RKO (cell line): ENCODE data around the gene DLG1.
A peak's percentile ranks its signal among the peaks of the same experiment; 100 is the strongest.
"Not testable (repeated sequence)": the region's sequence is repeated elsewhere in the genome, so short reads cannot be mapped to it uniquely, and the experiment has no call there.

ENCODE experiments used
- DNase-seq: peaks from one replicate; pipeline ENCODE4 v3.0.0-alpha.2; 2016; ENCODE audit warnings: low spot score

The DLG1 gene

DNA sequence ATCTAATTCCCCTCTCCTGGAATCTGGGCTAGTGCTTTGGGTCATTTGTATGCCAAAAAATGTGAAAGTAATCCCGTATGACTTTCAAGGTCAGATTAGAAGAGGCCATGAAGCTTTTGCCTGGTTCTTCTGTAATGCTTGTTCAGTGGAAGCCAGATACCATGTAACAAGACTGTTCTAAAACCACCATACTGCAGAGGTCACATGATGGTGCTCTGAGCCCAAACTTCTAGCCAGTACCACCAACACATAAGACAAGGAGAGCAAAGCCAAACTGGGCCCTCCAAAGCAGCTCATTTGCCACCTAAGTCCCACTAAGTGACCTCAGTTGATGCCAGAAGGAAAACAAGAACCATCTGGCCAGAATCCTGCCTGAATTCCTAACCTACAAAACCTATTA, 204.5 kb downstream of the DLG1 start:
- DNase-seq, result no peak

DNA sequence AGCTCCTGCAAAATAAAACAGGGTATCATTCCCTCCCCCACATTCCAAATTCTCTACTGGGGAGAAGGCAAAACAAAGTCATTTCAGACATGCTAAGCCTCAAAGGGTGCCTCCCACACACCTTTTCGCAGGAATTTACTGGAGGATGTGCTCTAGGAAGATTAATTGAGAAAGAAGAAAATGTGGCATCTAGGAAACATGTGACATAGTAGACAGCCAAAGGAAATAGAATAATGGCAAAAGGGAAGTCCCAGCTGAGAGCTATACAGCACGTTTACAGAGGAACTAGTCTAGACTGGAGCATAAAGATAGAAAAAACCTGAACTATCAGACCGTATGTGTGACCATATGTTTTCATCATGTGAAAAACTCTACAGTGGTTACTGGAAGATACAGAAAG, 210.0 kb downstream of the DLG1 start:
- no peak for DNase-seq

DNA sequence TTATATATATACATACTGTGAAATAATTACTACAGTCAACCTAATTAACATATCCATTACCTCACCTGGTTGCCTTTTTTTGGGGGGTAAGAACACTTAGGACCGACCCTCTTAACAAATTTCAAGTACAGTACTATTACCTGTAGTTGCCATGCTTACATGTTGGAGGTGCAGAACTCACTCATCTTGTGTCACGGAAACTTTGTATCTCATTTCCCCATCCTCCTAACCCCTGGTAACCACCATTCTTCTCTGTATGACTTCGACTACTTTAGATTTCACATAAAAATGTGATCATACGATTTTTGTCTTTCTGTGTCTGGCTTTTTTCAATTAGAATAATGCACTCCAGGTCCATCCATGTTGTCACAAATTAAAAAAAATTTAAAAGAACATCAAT, 213.3 kb downstream of the DLG1 start:
- no peak for DNase-seq

DNA sequence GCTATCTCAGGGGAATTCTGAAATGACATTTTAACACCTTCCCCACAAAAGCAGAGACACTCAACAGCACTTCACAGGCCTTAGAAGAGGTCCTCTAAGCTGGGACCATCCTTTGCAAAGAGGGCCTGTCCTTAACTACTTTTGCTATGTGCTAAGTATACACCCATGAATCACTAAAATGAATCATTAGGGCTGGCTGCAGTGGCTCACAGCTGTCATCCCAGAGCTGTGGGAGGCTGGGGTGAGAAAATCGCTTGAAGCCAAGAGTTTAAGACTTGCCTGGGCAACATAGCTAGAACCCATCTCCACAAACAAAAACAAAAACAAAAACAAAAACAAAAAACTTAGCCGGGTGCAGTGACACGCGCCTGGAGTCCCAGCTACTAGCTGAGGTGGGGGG, 214.9 kb downstream of the DLG1 start:
- DNase-seq, result peak; percentile 81

DNA sequence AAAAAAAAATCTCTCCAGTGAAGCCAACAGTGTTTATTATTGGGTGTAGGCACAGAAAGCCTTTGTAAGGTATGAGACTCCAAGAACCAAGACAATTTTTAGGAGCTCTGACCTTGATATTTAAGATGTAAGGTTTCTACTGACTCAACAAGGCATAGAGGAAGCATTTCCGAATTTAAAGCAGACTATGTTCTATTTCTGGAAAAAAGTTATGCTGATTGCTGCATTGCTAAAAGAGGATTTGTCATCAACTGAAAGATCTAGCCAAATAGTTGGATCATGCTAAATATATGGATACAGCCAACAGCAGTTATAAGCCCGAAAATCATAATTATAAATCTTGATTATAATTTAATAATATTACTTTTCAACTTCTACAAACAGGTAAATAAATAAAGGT, 215.5 kb downstream of the DLG1 start:
- DNase-seq, result no peak

DNA sequence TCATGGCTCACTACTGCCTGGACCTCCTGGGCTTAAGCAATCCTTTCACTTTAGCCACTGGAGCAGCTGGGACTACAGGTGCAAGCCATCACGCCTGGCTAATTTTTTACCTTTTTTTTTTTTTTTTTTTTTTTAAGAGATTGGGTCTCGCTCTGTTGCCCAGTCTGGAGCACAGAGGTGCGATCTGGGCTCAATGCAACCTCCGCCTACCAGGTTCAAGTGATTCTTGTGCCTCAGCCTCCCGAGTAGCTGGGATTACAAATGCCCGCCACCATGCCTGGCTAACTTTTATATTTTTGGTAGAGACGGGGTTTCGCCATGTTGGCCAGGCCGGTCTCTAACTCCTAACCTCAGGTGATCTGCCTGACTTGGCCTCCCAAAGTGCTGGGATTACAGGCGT, 218.1 kb downstream of the DLG1 start:
- no peak for DNase-seq

DNA sequence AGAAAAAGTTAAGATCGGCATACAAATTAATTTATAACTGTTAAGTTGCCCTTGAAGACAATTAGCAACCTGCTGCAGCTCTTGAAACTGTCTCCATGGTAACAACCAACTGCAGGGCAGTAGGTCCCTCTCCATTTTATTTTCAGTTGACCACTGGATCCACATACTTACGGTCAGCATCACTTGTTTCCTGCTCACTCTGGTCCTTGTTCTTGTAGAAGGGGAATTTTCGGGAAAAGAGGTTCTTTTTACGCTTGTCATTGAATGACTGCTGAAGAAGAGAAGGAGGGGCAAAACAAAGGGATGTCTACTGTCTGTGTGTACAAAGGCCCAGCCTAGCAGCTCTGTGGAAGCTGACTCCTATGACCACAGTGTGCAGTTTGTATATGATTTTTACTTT, 222.0 kb downstream of the DLG1 start:
- DNase-seq, result no peak

DNA sequence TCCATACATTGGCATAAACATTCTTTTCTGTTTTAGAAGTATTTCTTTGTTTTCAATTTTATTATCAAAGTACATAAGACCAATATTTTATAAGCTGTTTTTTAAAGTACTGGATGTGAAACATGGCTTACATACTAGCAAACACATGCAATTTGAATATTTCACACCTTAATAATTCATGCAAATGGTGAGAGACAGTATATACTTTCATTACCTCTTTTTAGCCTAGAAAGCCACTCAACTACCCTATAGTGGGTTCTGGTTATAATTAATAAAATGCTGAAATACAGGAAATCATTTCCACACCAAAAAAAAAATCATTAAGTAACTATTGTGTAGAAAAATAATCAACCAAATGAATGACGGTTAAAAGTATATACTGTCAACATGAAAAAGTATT, 230.3 kb downstream of the DLG1 start:
- no peak for DNase-seq

DNA sequence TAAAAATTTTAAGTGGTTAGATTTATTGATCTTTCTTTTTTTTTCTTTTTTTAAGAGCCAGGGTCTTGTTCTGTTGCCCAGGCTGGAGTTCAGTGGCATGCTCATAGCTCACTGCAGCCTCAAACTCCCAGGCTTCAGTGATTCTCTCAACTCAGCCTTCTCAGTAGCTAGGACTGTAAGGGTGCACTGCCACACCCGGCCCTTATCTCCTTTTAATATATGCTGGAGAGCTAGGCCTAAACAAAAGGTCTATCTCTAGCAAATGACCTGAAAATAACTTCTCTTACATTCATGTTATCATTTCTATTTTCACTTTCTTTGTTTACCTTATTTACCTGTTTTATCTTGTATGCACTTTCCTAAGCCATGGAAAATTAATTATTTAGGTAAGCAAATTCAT, 233.6 kb downstream of the DLG1 start:
- no peak for DNase-seq

DNA sequence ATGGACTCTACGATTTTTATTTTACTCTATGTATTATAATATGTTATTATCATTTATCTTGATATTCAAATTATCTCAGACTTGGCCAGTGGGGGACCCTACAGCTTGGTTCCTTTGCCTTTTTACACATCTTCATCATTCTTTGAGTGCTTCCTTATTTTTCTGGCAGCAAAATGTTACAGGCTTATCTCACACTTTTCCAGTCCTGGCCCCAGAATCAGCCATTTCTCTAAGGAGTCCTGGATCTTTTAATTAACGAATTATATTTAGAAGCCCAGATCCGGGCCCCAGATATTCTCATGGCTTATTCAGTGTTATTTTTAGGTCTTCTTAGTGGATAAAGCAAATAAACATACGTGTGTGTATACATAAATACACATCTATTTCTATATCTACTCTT, 236.0 kb downstream of the DLG1 start:
- no peak for DNase-seq

DNA sequence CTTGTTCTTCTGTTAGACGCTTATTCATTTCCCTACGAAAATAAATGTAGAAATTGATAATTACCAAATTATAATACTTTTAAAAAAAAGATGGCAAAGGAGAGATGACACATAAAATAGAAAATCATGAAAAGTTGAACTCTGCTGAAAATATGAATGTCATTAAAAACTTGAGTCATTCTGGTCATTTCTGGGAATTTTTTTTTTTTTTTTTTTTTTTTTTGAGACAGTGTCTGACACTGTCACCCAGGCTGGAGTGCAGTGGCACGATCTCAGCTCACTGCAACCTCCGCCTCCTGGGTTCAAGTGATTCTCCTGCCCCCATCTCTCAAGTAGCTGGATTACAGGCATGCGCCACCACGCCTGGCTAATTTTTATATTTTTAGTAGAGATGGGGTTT, 246.8 kb downstream of the DLG1 start:
- DNase-seq, result not testable (repeated sequence)

DNA sequence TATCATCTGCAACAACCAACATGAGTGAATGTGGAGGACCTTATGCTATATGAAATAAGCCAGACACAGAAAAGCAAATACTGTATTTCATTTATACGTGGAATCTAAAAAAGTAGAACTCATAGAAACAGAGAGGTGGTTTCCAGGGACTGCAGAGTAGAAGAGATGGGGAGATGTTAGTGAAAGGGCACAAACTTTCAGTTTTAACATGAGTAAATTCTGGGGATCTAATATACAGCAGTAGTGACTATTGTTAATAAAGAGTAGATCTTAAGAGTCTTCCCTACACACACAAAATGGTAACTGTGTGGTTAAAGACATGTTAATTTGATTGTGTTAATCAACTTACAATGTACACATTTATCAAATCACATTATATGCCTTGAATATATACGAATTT, 247.9 kb downstream of the DLG1 start:
- DNase-seq, result no peak

DNA sequence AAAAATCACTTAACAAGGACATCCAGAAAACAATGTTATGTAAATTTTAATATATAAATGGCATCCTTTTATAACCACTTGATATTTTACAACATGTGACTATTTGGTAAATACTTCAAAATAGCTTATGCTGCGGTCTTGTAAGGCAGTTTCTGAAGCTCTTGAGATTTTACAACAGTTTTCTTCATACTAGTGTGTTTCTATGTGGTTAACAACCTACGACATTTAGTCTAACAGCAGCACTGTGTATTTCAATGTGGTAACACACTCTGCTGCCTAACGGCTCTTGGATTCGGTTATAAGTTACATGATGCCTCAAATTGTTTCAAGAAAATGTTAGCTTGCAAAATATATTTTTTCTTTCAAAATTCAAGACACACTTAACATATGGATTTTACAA, 255.9 kb downstream of the DLG1 start:
- no peak for DNase-seq

DNA sequence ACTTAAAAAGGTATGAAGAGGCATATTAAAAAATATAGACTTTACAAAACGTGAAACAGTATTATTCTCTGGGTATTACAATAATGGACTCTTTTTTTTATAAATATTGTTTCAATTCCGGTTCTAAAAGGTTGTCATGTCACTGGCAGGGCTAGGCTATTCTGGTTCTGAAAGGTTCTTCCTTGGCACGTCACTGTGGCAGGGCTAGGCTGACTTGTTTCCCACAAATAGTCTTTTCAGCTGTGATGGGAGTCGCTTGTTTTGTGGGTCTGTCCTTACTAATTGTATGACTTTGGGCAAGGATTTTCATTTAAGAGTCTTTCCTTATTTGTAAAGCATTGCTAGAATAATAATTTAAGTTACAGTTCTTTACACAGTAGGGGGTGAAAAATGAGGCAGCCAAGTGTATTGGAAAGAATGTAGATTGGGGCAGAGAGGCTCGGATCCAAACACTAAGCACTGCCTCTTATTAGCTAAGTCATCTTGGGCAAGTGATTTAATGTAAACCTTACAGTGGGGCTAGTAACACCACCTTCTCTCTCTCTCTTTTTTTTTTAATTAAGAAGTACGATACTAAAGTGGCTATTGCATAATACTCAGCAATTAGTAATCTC, 256.4 kb downstream of the DLG1 start:
- DNase-seq, result no peak

DNA sequence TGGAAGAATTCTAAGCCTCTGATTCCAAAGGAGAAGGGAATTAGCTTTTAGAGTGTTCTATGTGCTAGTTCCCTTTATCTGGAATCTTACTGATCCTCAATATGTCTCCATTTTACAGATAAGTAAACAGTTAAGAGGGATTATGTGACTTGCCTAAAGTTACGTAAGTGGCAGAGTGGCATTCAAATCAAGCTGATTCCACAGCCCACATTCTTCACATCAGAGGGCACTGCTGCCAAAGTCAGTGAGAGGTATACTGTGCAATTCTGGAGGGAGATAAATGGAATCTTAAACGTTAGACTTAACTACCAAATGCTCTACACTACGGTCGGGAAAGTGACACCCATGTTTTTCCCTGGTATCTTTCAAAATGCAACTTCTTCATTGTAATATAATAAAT, 257.8 kb downstream of the DLG1 start:
- no peak for DNase-seq

DNA sequence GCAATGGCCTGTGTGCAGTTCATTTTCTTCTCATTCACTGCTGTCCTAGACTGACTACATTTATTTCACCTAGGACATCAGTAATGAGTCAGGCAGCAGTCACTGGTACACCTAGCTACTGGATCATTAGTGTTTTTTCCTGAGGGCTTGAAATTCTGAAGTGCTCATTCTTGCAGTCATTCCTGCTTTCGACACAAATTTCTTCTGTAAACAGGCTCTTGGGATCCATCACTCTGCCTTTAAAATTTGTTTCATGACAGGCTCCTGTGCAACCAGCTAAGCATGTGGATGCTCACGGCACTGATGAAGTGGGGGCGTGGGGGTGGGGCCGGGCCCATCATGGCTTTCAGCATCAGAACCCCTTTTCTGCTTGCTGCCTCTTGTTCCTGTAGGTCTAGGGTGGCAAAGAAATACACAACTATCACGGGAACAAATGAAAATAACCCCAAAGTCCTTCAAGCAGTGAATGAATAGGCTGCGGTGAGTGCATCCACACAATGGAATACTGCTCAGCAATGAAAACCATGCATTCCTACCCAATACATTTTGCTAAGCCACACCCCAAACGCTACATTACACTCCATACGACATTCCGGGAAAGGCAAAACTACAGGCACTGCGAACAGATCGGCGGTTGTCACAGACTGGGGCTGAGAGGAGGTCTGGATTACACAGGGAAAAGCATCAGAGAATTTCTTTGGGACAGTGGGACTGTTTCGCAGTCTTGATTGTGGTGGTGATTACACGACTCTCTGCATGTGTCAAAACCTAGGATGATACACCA, 259.5 kb downstream of the DLG1 start:
- DNase-seq, result no peak

DNA sequence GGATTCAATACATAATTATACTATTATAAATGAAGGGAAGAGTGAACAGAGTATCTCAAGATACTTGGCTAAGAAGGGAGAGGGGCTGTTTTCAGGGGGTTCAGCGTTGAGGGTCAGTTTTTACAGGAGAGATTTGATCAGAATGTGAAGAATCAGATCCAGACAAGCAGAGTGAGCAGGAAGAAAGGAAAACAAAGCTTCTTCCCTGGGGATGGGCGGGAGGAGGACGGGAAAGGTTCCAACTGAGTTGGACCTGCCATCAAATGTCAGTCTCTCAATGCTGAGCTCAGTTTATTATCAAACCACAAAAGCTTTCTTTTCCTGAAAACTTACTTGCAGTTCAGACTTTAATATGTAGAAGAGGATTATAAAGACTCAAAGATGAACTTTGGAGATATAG, 262.8 kb downstream of the DLG1 start:
- DNase-seq, result no peak

DNA sequence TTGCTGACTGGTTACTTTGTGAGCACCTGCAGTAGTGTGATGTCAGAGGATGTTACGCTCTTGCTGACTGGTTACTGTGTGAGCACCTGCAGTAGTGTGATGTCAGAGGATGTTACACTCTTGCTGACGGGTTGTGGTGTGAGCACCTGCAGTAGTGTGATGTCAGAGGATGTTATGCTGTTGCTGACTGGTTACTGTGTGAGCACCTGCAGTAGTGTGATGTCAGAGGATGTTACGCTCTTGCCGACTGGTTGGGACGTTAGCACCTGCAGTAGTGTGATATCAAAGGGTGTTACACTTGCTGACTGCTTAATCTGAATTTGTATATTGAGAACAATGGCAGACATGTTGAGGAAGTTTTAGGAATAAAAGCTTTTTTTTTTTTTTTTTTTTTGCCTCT, 263.6 kb downstream of the DLG1 start:
- peak; percentile 20 for DNase-seq

DNA sequence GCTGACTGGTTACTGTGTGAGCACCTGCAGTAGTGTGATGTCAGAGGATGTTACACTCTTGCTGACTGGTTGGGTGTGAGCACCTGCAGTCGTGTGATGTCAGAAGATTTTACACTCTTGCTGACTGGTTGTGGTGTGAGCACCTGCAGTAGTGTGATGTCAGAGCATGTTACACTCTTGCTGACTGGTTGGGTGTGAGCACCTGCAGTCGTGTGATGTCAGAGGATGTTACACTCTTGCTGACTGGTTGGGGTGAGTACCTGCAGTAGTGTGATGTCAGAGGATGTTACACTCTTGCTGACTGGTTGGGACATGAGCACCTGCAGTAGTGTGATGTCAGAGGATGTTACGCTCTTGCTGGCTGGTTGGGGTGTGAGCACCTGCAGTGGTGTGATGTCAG, 264.6 kb downstream of the DLG1 start:
- not testable (repeated sequence) for DNase-seq

DNA sequence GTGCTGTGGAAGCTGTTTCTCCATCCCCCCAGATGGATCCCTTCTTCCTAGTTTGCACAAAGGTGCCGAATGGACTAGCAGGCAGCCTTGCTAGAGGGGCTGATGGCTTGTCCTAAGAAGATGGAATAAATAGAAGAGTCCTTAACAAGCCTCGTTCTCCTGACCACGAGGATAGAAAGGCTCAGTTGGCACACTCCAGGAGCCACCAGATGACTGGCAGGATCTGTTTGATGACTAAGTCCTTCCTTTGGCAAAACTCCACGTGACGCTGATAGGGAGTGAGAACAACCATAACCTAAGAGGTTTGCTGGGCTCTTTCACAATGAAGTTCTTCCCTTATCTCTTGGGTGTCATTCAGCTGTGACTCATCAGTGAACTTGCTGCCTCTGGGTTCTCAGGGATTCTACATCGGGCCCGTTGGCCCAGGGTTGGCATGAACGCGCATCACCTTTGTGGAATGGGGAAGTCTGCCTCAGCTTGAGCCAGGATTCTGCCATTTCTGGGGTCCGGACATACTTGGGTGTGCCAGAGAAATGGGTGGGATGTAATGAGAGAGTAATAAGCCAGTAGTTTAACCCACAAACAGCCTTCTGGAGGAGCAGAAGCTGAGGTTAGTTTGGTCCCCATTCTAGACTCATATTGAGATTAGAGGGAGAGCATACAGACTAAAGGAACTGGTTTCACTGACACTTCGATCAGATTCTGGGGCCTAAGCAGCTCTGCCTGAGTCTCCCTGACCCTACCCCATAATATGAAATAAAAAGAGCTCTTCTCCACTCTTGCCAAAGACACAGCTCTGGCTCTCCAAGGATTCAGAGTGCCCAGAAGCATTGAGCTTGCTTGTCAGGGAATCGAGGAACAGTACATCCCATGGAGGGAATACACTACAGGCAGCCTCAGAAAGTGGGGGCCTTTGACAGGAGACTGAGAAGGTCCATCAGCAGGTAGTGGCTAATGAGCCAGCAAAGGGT, 266.8 kb downstream of the DLG1 start:
- peak; percentile 99 for DNase-seq

DNA sequence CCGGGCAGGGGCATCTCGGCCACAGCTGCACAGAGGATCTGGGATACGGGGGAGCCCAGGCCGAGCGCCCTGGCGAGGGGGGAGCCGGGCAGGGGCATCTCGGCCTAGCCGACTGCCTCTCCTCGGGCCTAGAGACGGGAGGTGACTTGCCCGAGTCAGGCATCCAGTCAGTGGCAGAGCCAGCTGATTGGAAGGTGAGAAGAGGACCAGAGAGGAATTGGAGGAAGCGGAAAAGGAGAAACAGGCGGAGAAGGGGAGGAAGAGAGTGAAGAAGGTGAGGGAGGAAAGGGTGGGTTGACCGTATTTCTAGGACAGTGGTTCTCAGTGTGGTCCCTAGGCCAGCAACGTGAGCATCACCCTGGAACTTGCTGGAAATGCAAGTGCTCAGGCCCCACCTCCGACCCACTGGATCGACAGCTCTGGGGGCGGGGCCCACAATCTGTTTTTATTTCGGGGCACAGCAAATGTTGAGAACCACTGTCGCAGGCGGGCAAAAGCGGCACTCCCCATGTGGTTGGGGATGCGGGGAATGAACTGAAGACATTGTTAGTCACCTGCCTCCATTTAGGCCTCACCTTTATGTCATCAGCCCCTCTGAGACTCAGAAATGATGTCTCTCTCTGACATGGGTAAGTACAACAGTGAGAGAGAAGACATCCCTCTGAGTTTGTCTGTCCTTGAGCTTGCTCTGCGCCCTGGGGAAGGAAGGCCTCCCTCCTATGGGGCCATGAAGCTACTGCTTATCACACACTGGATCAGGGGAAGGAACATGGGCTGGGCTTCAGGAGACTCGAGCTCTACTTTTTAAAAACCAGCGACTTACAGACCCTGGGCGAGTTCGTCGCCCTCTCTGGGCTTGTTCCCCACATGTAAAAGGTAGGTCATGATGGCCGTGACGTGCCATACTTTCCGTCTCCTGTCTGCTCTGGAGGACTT, 267.8 kb downstream of the DLG1 start:
- DNase-seq, result peak; percentile 7
